HG02588 (cell line): ENCODE measurements around the gene TAOK1.
A peak's percentile ranks its signal among the peaks of the same experiment; 100 is the strongest.

Experiments
- ATAC-seq: cut with Tn5 transposase; IDR thresholded peaks from one replicate; pipeline ENCODE4 v1.9.1; 2021; ENCODE audit warnings: mild to moderate bottlenecking, moderate library complexity; ENCODE audit not compliant: unreplicated experiment

TAOK1 gene

GRCh38 chr17:29568331-29569244 lies 178.4 kb downstream of the TAOK1 start, which contains the start of gene TP53I13:
Gene TP53I13, plus strand, starts transcription at chr17:29568701. Its CDS starts 58 bp downstream, at chr17:29568759.
- ATAC-seq = peak; percentile 36

- no peak for ATAC-seq
Measured at GRCh38 chr17:29569245-29569950, 179.2 kb downstream of the TAOK1 start.

DNA sequence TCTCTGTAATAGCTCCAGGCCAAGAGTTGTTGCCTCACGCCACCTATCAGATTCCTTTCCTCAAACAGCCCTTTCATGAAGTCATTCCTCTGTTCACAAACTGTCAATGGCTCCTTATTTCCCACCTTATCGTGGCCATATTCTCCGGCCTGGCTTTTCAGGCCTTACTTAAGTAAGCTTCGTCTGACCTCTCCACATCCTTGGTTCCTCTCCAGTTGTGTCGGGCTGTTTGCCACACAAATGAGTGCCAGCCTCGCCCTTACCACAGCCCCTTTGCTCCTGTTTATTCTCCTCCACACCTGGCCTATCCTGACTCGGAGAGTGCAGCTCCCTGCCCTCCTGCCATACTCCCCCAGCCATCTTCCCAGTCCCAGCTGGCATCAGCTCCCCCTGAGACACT lies 180.4 kb downstream of the TAOK1 start:
- no peak for ATAC-seq

- no peak for ATAC-seq
Measured at GRCh38 chr17:29571486-29571882, 181.3 kb downstream of the TAOK1 start.

DNA sequence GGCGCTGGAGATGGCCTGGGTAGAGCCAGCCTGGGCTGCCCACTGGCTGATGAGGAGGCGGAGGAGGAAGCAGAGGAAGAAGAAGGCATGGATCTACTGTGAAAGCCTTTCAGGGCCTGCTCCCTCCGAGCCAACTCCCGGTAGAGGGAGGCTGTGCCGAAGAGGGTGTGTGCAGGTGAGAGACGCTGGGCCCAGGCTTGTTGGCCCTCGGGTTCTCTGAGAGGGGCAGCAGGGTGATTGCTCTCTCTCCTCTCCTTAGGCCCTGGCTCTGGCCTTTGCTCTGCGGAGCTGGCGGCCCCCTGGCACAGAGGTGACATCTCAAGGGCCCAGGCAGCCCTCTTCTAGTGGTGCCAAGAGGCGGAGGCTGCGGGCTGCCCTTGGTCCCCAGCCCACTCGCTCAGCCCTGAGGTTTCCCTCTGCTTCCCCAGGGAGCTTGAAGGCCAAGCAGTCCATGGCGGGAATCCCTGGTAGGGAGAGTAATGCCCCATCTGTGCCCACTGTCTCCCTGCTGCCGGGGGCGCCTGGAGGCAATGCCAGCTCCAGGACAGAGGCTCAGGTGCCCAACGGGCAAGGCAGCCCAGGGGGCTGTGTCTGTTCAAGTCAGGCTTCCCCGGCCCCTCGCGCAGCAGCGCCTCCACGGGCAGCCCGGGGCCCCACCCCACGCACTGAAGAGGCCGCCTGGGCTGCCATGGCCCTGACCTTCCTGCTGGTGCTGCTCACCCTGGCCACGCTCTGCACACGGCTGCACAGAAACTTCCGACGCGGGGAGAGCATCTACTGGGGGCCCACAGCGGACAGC lies 181.9 kb downstream of the TAOK1 start:
- no peak for ATAC-seq

- no peak for ATAC-seq
Measured at GRCh38 chr17:29572691-29573557, 182.8 kb downstream of the TAOK1 start.

- no peak for ATAC-seq
Measured at GRCh38 chr17:29573558-29573869, 183.4 kb downstream of the TAOK1 start.

DNA sequence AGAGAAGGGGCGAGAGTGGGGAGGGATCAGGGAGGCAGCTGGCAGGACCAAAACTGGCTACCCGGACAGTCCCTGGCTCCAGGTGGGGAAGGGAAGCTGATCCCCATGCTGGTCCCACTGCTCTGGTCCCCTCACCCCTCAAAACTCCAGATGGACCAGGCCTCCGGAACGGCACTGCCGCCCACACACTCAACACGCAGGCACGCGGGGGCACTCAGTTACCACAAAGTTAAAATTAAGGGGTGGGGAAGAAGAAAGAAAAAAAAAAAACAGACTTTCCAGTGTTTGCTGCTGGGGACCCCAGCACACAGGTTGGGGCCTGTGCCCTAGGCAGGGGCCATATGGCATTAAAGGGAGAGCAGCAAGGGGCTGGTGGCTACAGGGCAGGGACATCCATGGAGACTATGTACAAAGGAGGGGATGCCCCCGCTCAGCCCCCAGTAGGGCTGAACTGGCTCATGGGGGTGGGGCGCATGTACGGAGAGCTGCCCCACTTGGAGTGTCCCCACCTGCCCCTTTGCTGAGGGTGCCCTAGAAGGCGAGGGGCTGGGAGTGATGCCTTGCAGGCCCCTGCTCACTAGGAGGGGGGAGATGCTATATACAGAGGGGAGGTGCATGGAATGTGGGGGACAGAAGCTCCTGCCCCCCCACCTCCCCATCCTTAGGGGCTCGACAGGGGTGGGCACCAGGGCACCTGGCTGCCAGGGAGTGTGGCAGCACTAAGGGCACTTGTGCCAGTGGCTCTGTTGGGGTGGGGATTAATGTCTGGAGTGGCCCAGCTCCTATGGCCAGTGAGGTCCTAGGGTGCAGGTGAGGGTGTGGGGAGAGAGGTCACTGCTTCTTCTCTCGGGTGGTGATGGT lies 183.9 kb downstream of the TAOK1 start:
- no peak for ATAC-seq

DNA sequence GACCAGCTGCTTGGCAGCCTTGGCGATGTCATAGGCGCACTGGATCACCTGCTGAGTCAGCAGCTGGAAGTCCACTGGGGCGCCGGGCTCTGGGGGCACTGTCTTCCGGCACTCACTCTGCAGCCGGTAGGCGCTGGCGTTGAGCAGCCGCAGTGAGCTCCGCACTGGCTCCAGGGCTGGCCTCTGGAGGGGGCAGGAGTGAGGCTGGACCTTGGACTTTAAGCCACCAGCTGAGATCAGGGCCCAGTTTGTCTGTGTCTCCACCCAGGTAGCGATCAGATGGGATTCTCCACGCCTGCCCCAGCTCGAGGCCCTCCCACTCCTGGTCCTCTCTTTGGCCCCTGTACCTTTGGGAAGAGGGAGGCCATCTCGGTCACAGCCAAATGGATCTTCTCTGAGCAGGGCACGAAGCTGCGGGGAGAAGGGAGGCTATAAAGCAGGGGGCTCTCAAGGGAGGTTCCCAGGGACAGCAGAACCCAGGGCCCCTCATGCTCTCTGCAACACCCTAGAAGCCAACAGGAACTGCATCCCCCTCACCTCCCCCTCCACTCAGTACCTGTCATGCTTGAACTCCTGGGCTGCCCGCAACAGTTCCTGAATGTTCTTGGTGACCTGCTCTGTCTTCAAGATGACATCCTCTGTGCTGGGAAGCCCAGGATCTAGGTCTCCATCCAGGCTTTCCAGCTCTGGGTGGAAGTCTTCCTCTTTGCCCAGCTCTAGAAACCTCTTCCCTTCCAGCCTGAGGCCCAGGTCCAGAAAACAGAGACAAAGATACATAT lies 184.8 kb downstream of the TAOK1 start:
- ATAC-seq = no peak

- no peak for ATAC-seq
Measured at GRCh38 chr17:29575511-29576213, 185.5 kb downstream of the TAOK1 start.

GRCh38 chr17:29576214-29577000 lies 186.2 kb downstream of the TAOK1 start:
- ATAC-seq = no peak

DNA sequence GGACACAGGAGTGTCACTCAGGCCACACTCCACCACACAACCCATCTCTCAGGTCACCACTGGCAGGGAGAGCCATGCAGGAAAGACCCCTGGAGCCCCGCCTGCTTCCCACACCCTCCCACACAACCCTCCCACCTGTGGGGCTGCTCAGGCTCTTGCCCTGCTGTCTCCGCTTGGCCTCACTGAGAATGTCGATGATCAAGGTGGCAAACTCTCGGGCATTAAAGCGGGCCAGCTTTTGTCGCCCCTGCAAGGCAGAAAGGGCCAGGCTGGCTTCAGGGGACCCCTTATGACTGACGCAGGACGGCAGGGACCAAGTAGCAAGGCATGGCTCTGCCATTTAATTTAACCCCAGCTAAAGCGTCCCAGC lies 186.8 kb downstream of the TAOK1 start:
- ATAC-seq = no peak

DNA sequence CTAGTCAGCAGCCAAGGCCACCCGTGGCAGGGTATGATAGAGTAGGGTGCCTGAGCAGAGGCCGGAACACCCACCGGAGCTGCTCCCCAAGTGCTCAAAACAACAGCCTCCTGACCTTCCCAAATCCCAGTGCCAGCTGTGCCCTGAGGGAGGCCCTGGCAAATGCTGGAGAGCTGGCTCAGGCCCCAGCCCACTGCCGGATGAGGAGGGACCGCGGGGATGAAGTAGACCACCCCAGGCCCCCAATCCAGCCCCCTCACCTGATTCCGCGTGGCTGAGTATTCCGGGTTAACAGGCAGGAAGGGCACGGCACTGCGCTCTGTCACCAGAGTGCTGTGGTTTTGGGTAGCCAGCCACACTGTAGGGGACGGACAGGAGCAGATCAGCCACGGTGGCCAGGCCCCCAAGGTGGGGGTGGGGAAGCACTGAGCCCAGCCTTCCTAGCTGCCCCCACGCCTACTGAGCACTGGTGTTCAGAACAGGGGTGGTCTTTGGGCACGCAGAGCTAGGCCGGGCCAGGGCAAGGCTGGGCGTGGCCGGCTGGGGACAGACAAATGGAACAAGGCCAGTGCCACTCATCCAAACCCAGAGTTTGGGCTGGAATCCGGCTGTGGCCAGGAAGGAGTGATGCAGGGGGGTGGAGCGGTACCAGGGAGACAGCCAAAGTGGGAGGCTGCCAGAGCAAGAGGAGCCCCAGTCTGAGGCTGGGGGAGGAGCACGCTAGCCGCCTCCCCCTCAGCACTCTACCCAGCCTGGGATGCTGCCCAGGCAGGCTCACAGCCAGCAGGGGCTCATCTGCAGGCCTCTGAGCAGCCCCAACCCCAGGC lies 187.4 kb downstream of the TAOK1 start:
- ATAC-seq = no peak

DNA sequence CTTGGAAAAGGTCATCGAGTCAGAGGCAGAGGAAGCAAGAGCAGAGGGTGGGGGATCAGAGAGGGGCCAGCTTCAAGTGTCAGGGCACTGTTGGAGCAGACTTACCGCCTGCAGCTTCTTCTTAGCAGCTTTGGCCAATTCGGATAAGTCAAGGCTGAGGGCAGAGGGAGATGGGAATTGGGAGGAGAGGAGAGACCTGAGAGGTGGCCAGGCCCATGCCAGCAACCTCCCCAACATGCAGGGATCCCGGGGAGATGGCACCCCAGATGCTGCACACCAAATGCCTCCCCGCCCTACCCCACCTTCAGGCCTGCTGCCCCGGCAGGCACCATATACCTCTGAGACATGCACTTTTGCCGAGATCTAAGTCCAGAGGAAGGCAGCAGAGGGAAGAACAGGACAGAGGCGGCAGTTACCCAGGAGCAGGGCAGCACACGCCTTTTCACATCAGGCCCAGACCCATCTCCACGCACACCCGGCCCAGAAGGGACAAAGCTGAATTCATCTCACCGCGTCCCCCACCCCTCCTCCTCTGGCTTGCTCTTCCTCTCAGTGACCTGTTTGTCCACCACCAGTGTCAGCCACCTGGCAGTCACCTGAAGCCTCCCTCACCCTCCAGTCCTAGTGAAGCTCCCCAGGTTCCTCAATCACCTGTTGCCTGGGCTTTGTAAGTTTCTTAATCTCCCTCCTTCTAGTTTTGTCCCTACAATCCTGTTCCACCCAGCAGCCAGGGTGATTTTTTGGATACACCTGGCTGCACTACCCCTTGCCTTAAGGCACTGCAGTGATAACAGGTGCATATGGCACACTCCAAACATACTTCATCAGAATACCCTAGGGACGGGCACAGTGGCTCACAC lies 188.7 kb downstream of the TAOK1 start:
- no peak for ATAC-seq
